Measurements from ENCODE around the gene ARHGEF40. TPM values are rescaled to one million over a fixed set of nuclear protein-coding genes. Genes with fewer than 3 reads are reported as not detected.

Gene ARHGEF40
- polyA plus RNA-seq, 1 donor from 2014 or later = not detected

- H3K27ac Mint-ChIP-seq = no peak overlapping the region
- H3K27me3 Mint-ChIP-seq = peaks cover 18% of the 10 kb centered on the region
- H3K9me3 Mint-ChIP-seq = no peaks in the 10 kb centered on the region
- H3K4me1 Mint-ChIP-seq = no peaks in the 10 kb centered on the region
- H3K4me3 Mint-ChIP-seq = no peak overlapping the region
- H3K36me3 Mint-ChIP-seq = no peaks in the 10 kb centered on the region
Measured at GRCh38 chr14:21118933-21119332, 48.8 kb downstream of the ARHGEF40 start.

- Mint-ChIP-seq H3K36me3 (peaks cover 2% of the 10 kb centered on the region), H3K4me3 (no peak overlapping the region), H3K27me3 (peaks cover 18% of the 10 kb centered on the region), H3K4me1 (no peaks in the 10 kb centered on the region), H3K27ac (no peak overlapping the region), H3K9me3 (peaks cover 2 to 6% (median 2%) of the 10 kb centered on the region in 3 donors)
Measured at GRCh38 chr14:21120686-21121085, 50.6 kb downstream of the ARHGEF40 start.

- Mint-ChIP-seq H3K27me3 (peaks cover 18% of the 10 kb centered on the region), H3K4me1 (no peaks in the 10 kb centered on the region), H3K36me3 (peaks cover 2% of the 10 kb centered on the region), H3K4me3 (no peak overlapping the region), H3K9me3 (peaks cover 2 to 6% (median 2%) of the 10 kb centered on the region in 3 donors), H3K27ac (no peak overlapping the region)
Measured at GRCh38 chr14:21121122-21121521, 51.0 kb downstream of the ARHGEF40 start.

- no peaks in the 10 kb centered on the region for H3K4me1 Mint-ChIP-seq
- H3K27ac Mint-ChIP-seq = no peak overlapping the region
- H3K27me3 Mint-ChIP-seq = peaks cover 18% of the 10 kb centered on the region
- no peak overlapping the region for H3K4me3 Mint-ChIP-seq
- peaks cover 2 to 6% (median 2%) of the 10 kb centered on the region in 3 donors for H3K9me3 Mint-ChIP-seq
- H3K36me3 Mint-ChIP-seq = peaks cover 2% of the 10 kb centered on the region
Measured at GRCh38 chr14:21123429-21123828, 53.3 kb downstream of the ARHGEF40 start.

- Mint-ChIP-seq H3K27ac (no peak overlapping the region), H3K4me3 (no peak overlapping the region), H3K9me3 (peaks cover 0 to 10% (median 0%) of the 10 kb centered on the region in 3 donors), H3K27me3 (no peaks in the 10 kb centered on the region), H3K4me1 (no peaks in the 10 kb centered on the region), H3K36me3 (no peaks in the 10 kb centered on the region)
Measured at GRCh38 chr14:21133901-21134300, 63.8 kb downstream of the ARHGEF40 start.

- Mint-ChIP-seq H3K27me3 (no peaks in the 10 kb centered on the region), H3K4me3 (no peak overlapping the region), H3K36me3 (no peaks in the 10 kb centered on the region), H3K27ac (no peak overlapping the region), H3K9me3 (peaks cover 0 to 2% (median 0%) of the 10 kb centered on the region in 3 donors), H3K4me1 (no peaks in the 10 kb centered on the region)
Measured at GRCh38 chr14:21136024-21136423, 65.9 kb downstream of the ARHGEF40 start.

Other genes starting within 250 kb of the ARHGEF40 start
- gene RNASE3, start 178.9 kb upstream of the ARHGEF40 start, polyA plus RNA-seq = not detected
- 0.45 TPM for gene RNASE2, start 114.8 kb upstream of the ARHGEF40 start, polyA plus RNA-seq
- gene METTL17, start 80.3 kb upstream of the ARHGEF40 start, polyA plus RNA-seq = 40.6 TPM
- gene SLC39A2, start 71.0 kb upstream of the ARHGEF40 start, polyA plus RNA-seq = not detected
- gene NDRG2, start 45.2 kb upstream of the ARHGEF40 start, polyA plus RNA-seq = 4.9 TPM
- not detected for gene TPPP2, start 40.1 kb upstream of the ARHGEF40 start, polyA plus RNA-seq
- not detected for gene RNASE13, start 35.5 kb upstream of the ARHGEF40 start, polyA plus RNA-seq
- not detected for gene RNASE7, start 27.9 kb upstream of the ARHGEF40 start, polyA plus RNA-seq
- not detected for gene RNASE8, start 12.5 kb upstream of the ARHGEF40 start, polyA plus RNA-seq
- gene ZNF219, start 28.4 kb downstream of the ARHGEF40 start, polyA plus RNA-seq = 1.0 TPM
- not detected for gene TMEM253, start 30.8 kb downstream of the ARHGEF40 start, polyA plus RNA-seq
- not detected for gene OR5AU1, start 85.8 kb downstream of the ARHGEF40 start, polyA plus RNA-seq
- gene HNRNPC, start 199.1 kb downstream of the ARHGEF40 start, polyA plus RNA-seq = 741 TPM
- 0.14 TPM for gene RPGRIP1, start 209.8 kb downstream of the ARHGEF40 start, polyA plus RNA-seq